Liver (tissue), 3 donors: ENCODE data around the gene BARX1.

ENCODE experiments used
- HNF4A ChIP-seq, 2 donors: conservative IDR thresholded peaks; 2 replicates each; pipeline ENCODE4 v1.6.1; 2016; ENCODE audit warnings: antibody characterized with exemption in 2 of 2, mild to moderate bottlenecking in 2 of 2
- JUND ChIP-seq, 2 donors: IDR thresholded peaks; 2 replicates each; pipeline ENCODE4 v1.6.1; 2016; ENCODE audit warnings: antibody characterized with exemption in 2 of 2
- MAX ChIP-seq: IDR thresholded peaks from 2 replicates; pipeline ENCODE4 v1.6.1; 2016; ENCODE audit warnings: antibody characterized with exemption
- RAD21 ChIP-seq, 2 donors: IDR thresholded peaks; 2 replicates each; pipeline ENCODE4 v1.6.1; 2016; ENCODE audit warnings: antibody characterized with exemption in 2 of 2, mild to moderate bottlenecking in 2 of 2
- REST ChIP-seq: IDR thresholded peaks from 2 replicates; pipeline ENCODE4 v1.6.1; 2016; ENCODE audit warnings: antibody characterized with exemption, mild to moderate bottlenecking
- RXRA ChIP-seq, 2 donors: IDR thresholded peaks; 2 replicates each; pipeline ENCODE4 v1.6.1; 2017 to 2018; ENCODE audit warnings: antibody characterized with exemption in 2 of 2, mild to moderate bottlenecking in 1 of 2
- TAF1 ChIP-seq: conservative IDR thresholded peaks from 2 replicates; pipeline ENCODE4 v1.6.1; 2016; ENCODE audit warnings: antibody characterized with exemption, mild to moderate bottlenecking
- YY1 ChIP-seq: IDR thresholded peaks from 2 replicates; pipeline ENCODE4 v1.6.1; 2016; ENCODE audit warnings: antibody characterized with exemption, mild to moderate bottlenecking
- TF ChIP-seq, protein P1 (sequence below): fragments of 150-350 bp; IDR thresholded peaks from 2 replicates; pipeline ENCODE4 v1.5.1; 2017; ENCODE audit warnings: improper control_type of control experiment, low read depth, low read length; ENCODE audit not compliant: missing input control
- TF ChIP-seq, protein P2 (sequence below): IDR thresholded peaks from 2 replicates; pipeline ENCODE4 v1.6.1; 2016; ENCODE audit warnings: antibody characterized with exemption
- donor health status: healthy.
- donor health status: healthy.

DNA sequence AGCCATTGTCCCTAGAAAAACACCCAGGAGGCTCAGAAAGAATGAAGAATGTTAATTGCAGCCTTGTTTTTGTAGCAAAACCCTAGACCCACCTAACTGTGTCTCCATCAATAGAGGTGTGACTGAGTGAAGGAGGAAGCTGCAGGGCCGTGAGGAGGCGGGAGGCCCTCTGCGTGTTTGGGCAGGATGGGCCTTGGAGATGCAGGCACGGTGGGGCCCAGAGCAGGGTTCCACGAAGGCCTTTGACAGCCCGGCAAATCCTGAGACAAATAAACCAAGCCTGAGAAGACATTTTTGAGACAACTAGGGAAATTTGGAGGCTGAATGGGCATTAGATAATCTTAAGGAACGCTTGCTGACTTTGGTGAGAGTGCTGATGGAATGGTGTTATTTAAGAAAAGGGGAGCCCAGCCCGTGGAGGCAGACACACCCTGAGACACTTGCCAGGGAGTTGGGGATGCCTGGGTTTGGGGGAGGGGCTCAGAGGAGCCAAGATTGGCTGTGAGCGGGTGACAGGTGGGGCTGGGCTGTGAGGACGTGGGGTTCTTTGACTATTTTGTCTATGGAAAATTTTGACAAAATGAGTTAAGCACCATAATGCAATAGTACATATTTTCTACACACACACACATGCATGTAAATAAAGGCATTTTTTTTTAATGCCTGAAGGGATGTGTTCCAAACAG, 48.8 kb downstream of the BARX1 start:
- TF ChIP-seq, protein P1, sequence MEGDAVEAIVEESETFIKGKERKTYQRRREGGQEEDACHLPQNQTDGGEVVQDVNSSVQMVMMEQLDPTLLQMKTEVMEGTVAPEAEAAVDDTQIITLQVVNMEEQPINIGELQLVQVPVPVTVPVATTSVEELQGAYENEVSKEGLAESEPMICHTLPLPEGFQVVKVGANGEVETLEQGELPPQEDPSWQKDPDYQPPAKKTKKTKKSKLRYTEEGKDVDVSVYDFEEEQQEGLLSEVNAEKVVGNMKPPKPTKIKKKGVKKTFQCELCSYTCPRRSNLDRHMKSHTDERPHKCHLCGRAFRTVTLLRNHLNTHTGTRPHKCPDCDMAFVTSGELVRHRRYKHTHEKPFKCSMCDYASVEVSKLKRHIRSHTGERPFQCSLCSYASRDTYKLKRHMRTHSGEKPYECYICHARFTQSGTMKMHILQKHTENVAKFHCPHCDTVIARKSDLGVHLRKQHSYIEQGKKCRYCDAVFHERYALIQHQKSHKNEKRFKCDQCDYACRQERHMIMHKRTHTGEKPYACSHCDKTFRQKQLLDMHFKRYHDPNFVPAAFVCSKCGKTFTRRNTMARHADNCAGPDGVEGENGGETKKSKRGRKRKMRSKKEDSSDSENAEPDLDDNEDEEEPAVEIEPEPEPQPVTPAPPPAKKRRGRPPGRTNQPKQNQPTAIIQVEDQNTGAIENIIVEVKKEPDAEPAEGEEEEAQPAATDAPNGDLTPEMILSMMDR = no peak
- TF ChIP-seq RAD21 (IDR thresholded peaks at IDR 0.05) (no peak), TAF1 (no peak), REST (no peak), YY1 (no peak), JUND (IDR thresholded peaks at IDR 0.05) (no peak), HNF4A (conservative IDR thresholded peaks at IDR 0.05) (no peak), RXRA (IDR thresholded peaks at IDR 0.05) (no peak), MAX (no peak)
- TF ChIP-seq, protein P2, sequence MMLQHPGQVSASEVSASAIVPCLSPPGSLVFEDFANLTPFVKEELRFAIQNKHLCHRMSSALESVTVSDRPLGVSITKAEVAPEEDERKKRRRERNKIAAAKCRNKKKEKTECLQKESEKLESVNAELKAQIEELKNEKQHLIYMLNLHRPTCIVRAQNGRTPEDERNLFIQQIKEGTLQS = no peak
